Endodermal cell (in vitro differentiated cells): ENCODE measurements around the gene PXDN. TPM values are rescaled to one million over a fixed set of nuclear protein-coding genes. Genes with fewer than 3 reads are reported as not detected.
A peak's percentile ranks its signal among the peaks of the same experiment; 100 is the strongest.

ENCODE experiments used
- DNase-seq: peaks from one replicate; pipeline ENCODE4 v3.0.0-alpha.2; 2017
- H3K27ac ChIP-seq: 2 replicates; pipeline ENCODE4 v1.5.1; 2013; ENCODE audit warnings: mild to moderate bottlenecking, low read depth, low read length, moderate library complexity
- H3K27me3 ChIP-seq: 2 replicates; pipeline ENCODE4 v1.6.1; 2013; ENCODE audit warnings: mild to moderate bottlenecking, low read length, moderate library complexity; ENCODE audit not compliant: insufficient read depth, control insufficient read depth, poor library complexity, severe bottlenecking
- H3K36me3 ChIP-seq: 2 replicates; pipeline ENCODE4 v1.7.0; 2013; ENCODE audit warnings: mild to moderate bottlenecking, low read length, moderate library complexity; ENCODE audit not compliant: control insufficient read depth, insufficient read depth
- H3K4me1 ChIP-seq: one replicate; pipeline ENCODE4 v1.7.0; 2013; ENCODE audit warnings: low read length; ENCODE audit not compliant: control insufficient read depth, insufficient read depth
- H3K4me3 ChIP-seq: 2 replicates; pipeline ENCODE4 v1.5.1; 2013; ENCODE audit warnings: mild to moderate bottlenecking, low read length, moderate library complexity
- H3K9ac ChIP-seq: 2 replicates; pipeline ENCODE4 v1.6.1; 2013; ENCODE audit warnings: mild to moderate bottlenecking, low read length, moderate library complexity; ENCODE audit not compliant: poor library complexity, severe bottlenecking; ENCODE audit errors: extremely low read depth
- H3K9me3 ChIP-seq: 2 replicates; pipeline ENCODE4 v1.6.1; 2013; ENCODE audit warnings: mild to moderate bottlenecking, low read length, moderate library complexity; ENCODE audit not compliant: control insufficient read depth
- H3K27ac Mint-ChIP-seq: 2 replicates; pipeline ENCODE4 v1.8.0; 2020; ENCODE audit warnings: mixed read lengths
- H3K27me3 Mint-ChIP-seq: 2 replicates; pipeline ENCODE4 v1.8.0; 2021; ENCODE audit warnings: mild to moderate bottlenecking, mixed read lengths; ENCODE audit not compliant: insufficient read depth
- H3K36me3 Mint-ChIP-seq: 2 replicates; pipeline ENCODE4 v1.8.0; 2020; ENCODE audit warnings: low read depth, mixed read lengths
- H3K4me1 Mint-ChIP-seq: 2 replicates; pipeline ENCODE4 v1.8.0; 2020; ENCODE audit warnings: mixed read lengths
- H3K4me3 Mint-ChIP-seq: 2 replicates; pipeline ENCODE4 v1.8.0; 2020; ENCODE audit warnings: mild to moderate bottlenecking, moderate library complexity, mixed read lengths
- H3K9me3 Mint-ChIP-seq: 2 replicates; pipeline ENCODE4 v1.8.0; 2020; ENCODE audit warnings: mild to moderate bottlenecking, mixed read lengths
- CTCF ChIP-seq: fragments of 200-600 bp; sonication (generic); conservative IDR thresholded peaks from 2 replicates; pipeline ENCODE4 v1.5.0; 2021; ENCODE audit warnings: antibody characterized with exemption, mild to moderate bottlenecking
- WGBS, 2 experiments: methylation state at CpG; one replicate each; pipeline versions ENCODE4 v1.1.5 to v1.1.7; 2013; ENCODE audit warnings: missing lambda C conversion rate in 2 of 2, mixed read lengths in 1 of 2; ENCODE audit not compliant: insufficient coverage in 1 of 2, insufficient read length in 1 of 2; 5-methylcytosine and 5-hydroxymethylcytosine counted together
- total RNA-seq, 2 donors: library from RNA; stranded (reverse); fragmentation: NEBNext Ultra II Directional in 1 of 2; extraction: Animal tissue kit (Norgen Biotek cat#: 25700) in 1 of 2; gene quantifications; 2 replicates in 1 of 2; 3 replicates in 1 of 2; pipeline ENCODE4 v1.2.1, GENCODE V29; 2021

The PXDN gene
- total RNA-seq, 2 donors from 2014 or later, result 212 to 247 TPM

- Mint-ChIP-seq H3K4me3 (no peak overlapping the region), H3K4me1 (no peaks in the 10 kb centered on the region), H3K36me3 (no peaks in the 10 kb centered on the region), H3K27ac (no peak overlapping the region), H3K27me3 (peaks cover 5% of the 10 kb centered on the region), H3K9me3 (no peaks in the 10 kb centered on the region)
- H3K27ac ChIP-seq, result no peak overlapping the region
- no peaks in the 10 kb centered on the region for H3K4me1 ChIP-seq
- H3K36me3 ChIP-seq, result no peaks in the 10 kb centered on the region
- no peak overlapping the region for H3K9ac ChIP-seq
- no peaks in the 10 kb centered on the region for H3K9me3 ChIP-seq
- H3K27me3 ChIP-seq, result no peaks in the 10 kb centered on the region
- no peak for TF ChIP-seq CTCF
- no peak overlapping the region for H3K4me3 ChIP-seq
- no peak for DNase-seq
- WGBS, 2 experiments, result 84 to 88% methylated on average over 6 to 7 of the region's 7 CpGs
Measured at GRCh38 chr2:1775511-1776035, 31.3 kb upstream of the PXDN start.

- no peak for TF ChIP-seq CTCF
Measured at GRCh38 chr2:1774929-1775328, 30.6 kb upstream of the PXDN start.

GRCh38 chr2:1773883-1774282 lies 29.6 kb upstream of the PXDN start:
- Histone ChIP-seq H3K27ac (no peak overlapping the region), H3K4me3 (no peak overlapping the region), H3K9ac (no peak overlapping the region), H3K27me3 (no peaks in the 10 kb centered on the region), H3K36me3 (no peaks in the 10 kb centered on the region), H3K4me1 (no peaks in the 10 kb centered on the region), H3K9me3 (no peaks in the 10 kb centered on the region)
- peak; percentile 28 for DNase-seq
- H3K4me3 Mint-ChIP-seq, result no peak overlapping the region
- peaks cover 5% of the 10 kb centered on the region for H3K27me3 Mint-ChIP-seq
- H3K9me3 Mint-ChIP-seq, result no peaks in the 10 kb centered on the region
- WGBS, 2 experiments, result 85 to 92% methylated on average over 7 of the region's 7 CpGs
- TF ChIP-seq CTCF, result no peak
- no peak overlapping the region for H3K27ac Mint-ChIP-seq
- H3K36me3 Mint-ChIP-seq, result no peaks in the 10 kb centered on the region
- H3K4me1 Mint-ChIP-seq, result no peaks in the 10 kb centered on the region

More at GRCh38 chr2:1774929-1775328, 30.6 kb upstream of the PXDN start:
- Histone ChIP-seq H3K27me3 (no peaks in the 10 kb centered on the region), H3K4me1 (no peaks in the 10 kb centered on the region), H3K27ac (no peak overlapping the region), H3K36me3 (no peaks in the 10 kb centered on the region), H3K9me3 (no peaks in the 10 kb centered on the region), H3K9ac (no peak overlapping the region), H3K4me3 (no peak overlapping the region)
- Mint-ChIP-seq H3K4me1 (no peaks in the 10 kb centered on the region), H3K9me3 (no peaks in the 10 kb centered on the region), H3K4me3 (no peak overlapping the region), H3K27ac (no peak overlapping the region), H3K27me3 (peaks cover 5% of the 10 kb centered on the region), H3K36me3 (no peaks in the 10 kb centered on the region)
- DNase-seq, result no peak
- WGBS, 2 experiments, result 86 to 93% methylated on average over 2 to 3 of the region's 3 CpGs
